GM13976 (cell line): ENCODE data around the gene GPC6.
A peak's percentile ranks its signal among the peaks of the same experiment; 100 is the strongest.

ENCODE experiments used
- DNase-seq: peaks from one replicate; pipeline ENCODE4 v3.0.0; 2012; ENCODE audit warnings: low spot score
- CTCF ChIP-seq: IDR thresholded peaks from 2 replicates; pipeline ENCODE4 v1.5.1; 2012; ENCODE audit warnings: borderline replicate concordance, mild to moderate bottlenecking; ENCODE audit not compliant: insufficient read depth; ENCODE audit errors: extremely low read depth, missing control alignments, control extremely low read depth
- in situ Hi-C: fragments of 300-500 bp; cut with MboI; formaldehyde crosslinking; loops from one replicate; pipeline ENCODE4 v1.12.0; 2022; ENCODE audit warnings: low sequenced_read_pairs, mixed read lengths, inconsistent platforms; ENCODE audit not compliant: unreplicated experiment

Gene GPC6

GRCh38 chr13:94313926-94314325, 1087.3 kb downstream of the GPC6 start:
- TF ChIP-seq CTCF, result no peak
- in situ Hi-C loops, result no loop called here
- no peak for DNase-seq

- TF ChIP-seq CTCF, result no peak
- in situ Hi-C loops, result no loop called here
- no peak for DNase-seq
Observed at GRCh38 chr13:94315188-94315587, 1088.6 kb downstream of the GPC6 start.

GRCh38 chr13:94317063-94317491, 1090.5 kb downstream of the GPC6 start:
- peak; percentile 20 for DNase-seq
- no peak for TF ChIP-seq CTCF
- in situ Hi-C loops, result no loop called here

- TF ChIP-seq CTCF, result no peak
- DNase-seq, result no peak
- in situ Hi-C loops, result no loop called here
Observed at GRCh38 chr13:94318418-94318817, 1091.8 kb downstream of the GPC6 start.

GRCh38 chr13:94319501-94319900, 1092.9 kb downstream of the GPC6 start:
- DNase-seq, result no peak
- no peak for TF ChIP-seq CTCF
- in situ Hi-C loops, result no loop called here

- no peak for TF ChIP-seq CTCF
- in situ Hi-C loops, result no loop called here
- no peak for DNase-seq
Observed at GRCh38 chr13:94322925-94323763, 1096.5 kb downstream of the GPC6 start.
